ENCODE data around the gene HES4.
"Not testable (repeated sequence)": the region's sequence is repeated elsewhere in the genome, so short reads cannot be mapped to it uniquely, and the experiment has no call there.

Gene HES4

DNA sequence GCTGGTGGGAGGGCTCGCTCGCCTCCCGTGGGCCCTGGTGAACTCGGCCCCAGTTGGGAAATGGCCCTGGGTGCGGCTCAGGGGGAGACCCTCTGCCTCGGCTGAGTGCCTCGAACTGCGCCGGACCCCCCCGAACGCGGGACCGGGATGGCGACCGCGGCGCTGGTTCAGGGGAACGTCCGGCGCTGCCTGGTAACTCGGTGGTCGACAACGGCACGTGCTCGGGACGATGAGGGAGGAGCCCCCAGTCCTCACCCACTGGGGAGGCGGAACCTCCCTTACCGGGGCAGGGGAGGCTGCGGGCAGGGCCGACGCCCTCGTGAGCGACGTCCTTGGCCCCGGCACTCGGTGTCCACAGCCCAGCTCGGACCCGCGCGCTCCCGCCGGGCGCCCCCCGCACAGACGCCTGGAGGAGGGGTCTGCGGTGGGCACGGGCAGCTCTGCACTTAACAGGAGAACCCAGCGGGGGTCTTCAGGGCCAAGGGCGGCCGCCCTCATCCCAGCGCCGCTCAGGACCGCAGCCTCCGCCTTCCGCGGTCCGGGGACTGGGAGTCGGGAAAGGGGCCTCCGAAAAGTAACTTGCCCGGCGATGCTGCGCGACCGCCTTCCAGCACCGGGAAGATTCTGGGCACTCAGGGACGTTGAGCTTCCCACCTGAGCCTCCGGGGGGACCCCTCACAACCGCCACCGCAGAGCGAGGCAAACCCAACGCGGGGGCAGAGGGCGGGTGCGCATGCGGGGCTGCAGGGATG is 1.7 kb downstream of the HES4 start:
- DNase-seq: no peak

DNA sequence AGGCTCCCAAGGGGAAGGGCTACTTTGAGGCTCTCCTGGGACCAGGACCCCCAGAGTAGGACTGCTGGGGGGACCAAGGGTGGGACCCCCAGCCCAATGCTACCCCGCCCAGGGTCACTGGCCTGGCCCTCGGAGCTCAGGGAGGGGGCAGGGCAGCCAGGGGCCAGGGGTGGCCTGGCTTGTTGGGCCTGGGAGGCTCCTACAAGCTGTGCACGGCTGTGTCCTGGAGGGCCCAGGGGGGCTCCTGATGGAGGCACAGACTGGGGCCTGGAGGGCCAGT is 2.2 kb downstream of the HES4 start:
- DNase-seq: no peak

DNA sequence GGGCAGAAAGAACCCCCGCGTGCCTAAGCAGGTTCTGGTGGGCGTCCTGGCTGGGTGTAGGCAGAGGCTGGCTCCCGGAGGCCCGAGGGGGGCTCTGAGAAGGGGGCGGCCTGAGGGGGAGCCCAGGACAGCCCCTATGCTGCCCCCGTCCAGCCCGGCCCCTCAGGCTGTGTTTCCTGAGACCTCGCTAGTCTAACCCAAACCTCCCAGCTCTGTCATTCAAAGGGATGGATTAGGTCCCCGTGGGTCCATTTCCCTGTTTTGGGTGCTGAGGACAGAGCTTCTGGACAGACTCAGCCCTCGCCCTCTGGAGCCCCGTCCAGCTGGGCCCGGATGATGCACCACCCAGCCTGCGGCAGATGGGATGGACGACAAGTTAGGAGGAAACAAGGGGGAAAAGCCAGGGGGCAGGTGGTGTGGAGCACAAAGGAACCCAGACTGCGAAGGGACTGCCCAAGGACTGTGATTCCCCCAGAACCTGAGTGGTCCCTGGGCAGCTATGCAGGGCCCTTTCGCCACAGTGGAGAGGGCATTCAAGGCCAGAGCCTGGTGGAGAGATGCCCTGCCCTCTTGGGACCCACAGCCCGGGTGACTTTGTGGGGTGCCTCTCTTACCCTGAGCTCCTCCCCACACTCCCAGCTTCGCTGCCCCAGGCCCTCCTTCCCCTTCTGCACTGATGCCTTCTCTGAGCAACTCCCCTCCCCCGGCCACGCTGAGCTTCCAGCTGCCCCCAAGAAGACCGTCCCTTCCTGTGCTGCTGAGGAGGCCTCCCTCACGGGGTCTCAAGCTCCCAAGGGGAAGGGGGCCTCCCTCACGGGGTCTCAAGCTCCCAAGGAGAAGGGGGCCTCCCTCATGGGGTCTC is 2.8 kb downstream of the HES4 start:
- DNase-seq: no peak

DNA sequence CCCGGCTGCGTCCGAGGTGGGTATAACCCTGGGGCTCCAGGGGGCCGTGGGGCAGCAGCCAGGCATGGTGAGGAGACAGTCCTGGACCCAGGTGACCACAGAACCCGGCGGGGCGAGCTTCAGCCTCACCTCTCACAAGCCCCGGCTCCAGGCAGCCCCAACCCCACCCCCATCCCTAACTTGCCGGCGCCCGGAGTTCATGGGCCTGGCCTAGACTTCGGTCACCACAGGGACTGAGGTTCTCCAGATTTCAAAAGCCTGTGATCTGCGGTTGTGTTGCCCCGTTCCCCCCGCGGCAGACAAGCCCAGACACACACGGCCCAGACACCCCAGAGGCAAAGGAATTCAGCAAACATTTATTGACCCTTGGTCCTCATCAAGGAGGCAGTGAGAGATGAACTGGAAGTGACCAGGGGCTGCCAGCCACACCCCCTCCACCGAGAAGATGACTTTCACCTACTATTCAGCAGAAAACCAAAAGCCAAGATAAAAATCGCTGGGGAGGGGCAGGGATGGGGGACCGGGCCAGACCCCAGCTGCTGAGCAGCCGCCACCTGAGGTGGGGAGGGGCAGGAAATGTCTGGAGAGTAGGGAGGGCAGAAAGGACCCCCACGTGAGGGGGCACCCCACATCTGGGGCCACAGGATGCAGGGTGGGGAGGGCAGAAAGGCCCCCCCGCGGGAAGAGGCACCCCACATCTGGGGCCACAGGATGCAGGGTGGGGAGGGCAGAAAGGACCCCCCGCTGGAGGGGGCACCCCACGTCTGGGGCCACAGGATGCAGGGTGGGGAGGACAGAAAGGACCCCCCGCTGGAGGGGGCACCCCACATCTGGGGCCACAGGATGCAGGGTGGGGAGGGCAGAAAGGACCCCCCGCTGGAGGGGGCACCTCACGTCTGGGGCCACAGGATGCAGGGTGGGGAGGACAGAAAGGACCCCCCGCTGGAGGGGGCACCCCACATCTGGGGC is 3.9 kb downstream of the HES4 start:
- DNase-seq: no peak

DNA sequence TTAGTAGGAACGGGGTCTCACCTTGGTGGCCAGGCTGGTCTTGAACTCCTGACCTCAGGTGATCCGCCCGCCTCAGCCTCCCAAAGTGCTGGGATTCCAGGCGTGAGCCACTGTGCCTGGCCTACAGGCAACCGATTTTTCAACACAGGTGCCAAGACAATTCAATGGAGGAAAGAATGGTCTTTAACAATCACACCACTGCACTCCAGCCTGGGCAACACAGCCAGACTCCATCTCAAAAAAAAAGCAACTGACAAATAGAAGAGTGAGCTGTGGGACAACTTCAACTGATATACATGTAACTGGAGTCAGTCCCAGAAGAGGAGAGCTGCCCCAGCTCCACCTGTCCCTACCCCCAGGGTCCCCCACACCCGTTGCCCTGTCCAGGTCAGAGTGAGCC is 5.4 kb downstream of the HES4 start:
- not testable (repeated sequence) for DNase-seq

DNA sequence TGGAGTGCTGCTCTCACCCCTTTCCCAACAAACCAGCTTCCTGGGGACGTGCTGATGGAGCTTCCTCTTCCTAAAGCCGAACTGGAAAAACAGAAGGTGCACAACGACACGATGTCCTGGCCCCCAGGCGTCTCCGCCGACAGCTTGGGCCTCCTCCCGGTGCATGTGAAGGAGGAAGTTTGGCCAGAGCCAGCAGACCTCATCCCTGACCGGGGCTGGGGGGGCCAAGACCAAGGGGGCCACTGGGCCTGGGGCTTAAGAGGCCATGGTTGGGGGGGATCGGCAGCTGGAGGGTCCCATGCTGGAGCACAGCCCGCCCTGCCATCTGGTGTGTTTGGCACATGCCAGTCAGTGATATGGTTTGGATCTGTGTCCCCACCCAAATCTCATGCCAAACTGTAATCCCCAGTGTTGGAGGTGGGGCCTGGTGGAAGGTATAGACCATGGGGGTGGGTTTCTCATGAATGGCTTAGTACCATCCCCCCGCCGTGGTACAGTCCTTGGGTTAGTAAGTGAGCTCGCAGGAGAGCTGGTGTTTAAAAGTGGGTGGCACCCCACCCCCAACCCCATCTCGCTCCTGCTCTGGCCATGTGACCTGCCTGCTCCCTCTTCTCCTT is 6.4 kb downstream of the HES4 start:
- no peak for DNase-seq

DNA sequence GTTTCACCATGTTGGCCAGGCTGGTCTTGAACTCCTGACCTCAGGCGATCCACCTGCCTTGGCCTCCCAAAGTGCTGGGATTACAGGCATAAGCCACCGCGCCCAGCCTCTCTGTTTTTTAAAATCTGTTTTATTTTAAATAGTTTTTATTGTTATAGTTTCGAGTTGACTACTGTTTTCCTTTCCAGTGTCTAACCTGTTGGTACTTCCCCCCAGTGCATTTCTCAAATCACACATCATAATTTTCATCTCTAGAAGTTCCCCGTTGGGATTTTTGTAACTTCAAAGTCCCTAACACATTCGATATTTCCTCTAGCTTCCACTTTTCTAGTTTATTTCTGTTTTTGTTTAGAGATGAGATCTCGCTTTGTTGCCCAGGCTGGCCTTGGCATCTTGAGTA is 7.5 kb downstream of the HES4 start:
- DNase-seq: no peak

DNA sequence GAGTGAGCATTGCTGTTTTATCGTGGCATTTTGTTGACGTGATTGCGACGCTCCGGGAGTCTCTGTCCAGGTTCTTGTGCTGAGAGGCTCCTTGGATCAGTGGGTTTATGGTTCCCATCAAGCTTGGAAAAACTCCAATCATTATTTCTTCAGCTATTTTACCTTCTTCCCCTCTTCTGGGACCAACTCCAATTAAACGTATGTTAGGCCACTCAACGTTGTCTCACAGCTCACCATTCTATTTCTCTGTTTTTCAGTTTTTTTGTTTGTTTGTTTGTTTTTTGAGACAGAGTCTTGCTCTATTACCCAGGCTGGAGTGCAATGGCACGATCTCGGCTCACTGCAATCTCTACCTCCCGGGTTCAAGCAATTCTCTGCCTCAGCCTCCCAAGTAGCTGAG is 8.0 kb downstream of the HES4 start:
- DNase-seq: no peak

DNA sequence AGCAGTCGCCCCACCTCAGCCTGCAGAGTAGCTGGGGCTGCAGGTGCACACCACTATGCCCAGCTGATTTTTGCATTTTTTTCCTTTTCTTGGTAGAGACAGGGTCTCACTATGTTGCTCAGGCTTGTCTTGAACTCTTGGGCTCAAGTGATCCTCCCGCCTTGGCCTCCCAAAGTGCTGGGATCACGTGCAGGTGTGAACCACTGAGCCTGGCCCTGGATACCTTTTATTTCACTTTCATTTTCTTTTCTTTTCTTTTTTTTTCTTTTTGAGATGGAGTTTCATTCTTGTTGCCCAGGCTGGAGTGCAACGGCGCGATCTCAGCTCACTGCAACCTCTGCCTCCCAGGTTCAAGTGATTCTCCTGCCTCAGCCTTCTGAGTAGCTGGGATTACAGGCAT is 8.6 kb downstream of the HES4 start:
- DNase-seq: not testable (repeated sequence)

DNA sequence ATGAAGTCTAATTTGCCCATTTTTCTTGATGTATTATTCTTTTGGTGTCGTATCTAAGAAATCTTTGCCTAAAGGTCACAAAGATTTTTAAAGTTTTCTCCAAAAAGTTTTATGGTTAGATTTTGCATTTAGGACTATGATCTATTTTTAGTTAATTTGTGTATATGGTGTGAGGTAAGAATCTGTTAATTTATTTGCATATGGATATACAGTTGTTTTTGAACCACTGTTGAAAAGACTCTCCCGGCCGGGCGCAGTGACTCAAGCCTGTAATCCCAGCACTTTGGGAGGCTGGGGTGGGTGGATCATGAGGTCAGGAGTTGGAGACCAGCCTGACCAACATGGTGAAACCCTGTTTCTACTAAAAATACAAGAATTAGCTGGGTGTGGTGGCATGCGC is 11.8 kb downstream of the HES4 start:
- not testable (repeated sequence) for DNase-seq

DNA sequence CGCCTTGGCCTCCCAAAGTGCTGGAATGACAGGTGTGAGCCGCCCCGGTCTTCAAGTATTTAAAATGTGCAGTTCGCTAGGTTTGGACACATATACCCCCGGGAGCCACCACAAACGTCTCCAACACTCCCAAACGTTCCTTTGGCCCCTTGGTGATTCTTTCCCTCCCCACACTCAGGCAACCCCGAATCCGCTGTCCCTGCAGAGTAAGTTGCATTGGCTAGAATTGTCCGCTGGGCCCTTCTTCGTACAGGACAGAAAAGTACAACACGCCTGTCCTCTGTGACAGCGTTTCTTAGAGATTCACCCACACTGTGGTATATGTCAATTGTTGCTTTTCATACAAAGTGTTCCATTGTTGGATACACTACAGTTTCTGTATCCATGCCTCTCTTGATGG is 14.8 kb downstream of the HES4 start:
- DNase-seq: no peak

DNA sequence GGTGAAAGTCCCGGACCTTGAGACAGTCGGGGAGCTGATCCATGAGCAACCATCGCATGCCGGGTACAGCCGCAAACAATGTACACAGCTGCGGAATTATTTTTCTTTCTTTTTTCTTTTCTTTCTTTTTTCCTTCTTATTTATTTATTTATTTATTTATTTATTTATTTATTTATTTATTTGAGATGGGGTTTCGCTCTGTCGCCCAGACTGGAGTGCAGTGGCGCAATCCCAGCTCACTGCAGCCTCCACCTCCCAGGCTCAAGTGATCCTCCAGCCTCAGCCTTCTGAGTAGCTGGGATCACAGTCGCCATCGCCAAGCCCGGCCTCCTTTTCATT is 15.5 kb downstream of the HES4 start:
- DNase-seq: no peak

DNA sequence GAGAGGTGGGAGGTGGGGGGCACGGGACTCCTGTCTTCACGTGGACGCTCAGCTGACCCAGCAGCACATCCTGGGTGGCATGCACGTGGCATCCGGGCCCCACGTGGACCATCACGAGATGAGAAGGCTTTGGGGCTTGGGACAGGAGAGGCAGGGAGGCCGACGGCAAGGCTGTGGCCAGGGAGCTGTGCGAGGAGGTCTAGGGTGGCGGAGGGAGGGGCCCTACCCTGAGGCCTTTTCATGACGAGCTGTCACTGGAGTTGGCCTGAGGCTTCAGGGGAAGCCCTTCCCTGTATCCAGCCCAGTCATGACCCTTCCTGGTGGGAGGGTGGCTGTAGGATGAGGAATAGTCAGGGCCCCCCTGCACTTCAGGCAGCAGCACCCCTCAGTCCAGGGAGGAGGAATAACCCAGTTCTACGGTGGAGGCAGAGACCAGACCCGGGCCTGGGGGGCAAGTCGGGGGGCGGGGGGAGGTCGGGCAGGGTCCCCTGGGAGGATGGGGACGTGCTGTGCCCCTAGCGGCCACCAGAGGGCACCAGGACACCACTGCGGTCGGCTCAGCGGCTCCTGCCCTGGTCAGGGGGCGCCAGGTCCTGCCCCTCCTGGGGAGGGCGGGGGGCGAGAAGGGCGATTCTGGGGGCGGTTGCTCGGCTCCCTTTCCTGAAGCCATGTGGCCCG is 16.0 kb downstream of the HES4 start:
- no peak for DNase-seq

DNA sequence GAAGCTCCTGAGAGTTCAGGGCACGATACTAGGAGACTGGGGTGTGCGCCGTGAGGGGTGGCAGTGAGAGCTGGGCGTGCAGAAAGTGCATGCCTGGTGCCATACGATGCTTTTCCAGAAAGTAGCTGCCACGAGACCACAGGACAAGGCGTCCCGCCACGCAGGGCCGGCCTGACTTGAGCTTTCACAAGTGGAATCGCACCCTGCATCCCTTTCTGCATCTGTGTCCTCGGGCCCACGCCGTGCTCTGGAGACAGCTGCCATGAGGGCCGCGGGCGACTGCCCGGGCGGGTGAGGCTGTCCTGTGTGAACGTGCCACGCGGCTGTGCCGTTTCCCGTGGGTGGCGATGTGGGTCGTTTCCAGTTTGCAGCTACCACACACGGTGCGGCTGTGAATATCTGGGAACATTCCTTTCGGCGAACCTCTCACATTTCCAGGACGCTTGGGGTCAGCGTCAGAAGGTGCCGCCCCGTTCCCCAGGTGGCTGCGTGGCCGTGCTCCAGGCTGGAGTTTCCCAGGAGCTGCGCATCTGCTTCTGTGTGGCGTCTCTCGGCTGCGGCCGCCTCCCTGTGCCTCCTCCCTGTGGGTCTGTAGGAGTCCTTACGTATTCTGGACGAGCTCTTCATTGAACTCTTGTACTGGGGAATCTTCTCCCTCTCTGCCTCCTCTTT is 17.0 kb downstream of the HES4 start:
- no peak for DNase-seq

DNA sequence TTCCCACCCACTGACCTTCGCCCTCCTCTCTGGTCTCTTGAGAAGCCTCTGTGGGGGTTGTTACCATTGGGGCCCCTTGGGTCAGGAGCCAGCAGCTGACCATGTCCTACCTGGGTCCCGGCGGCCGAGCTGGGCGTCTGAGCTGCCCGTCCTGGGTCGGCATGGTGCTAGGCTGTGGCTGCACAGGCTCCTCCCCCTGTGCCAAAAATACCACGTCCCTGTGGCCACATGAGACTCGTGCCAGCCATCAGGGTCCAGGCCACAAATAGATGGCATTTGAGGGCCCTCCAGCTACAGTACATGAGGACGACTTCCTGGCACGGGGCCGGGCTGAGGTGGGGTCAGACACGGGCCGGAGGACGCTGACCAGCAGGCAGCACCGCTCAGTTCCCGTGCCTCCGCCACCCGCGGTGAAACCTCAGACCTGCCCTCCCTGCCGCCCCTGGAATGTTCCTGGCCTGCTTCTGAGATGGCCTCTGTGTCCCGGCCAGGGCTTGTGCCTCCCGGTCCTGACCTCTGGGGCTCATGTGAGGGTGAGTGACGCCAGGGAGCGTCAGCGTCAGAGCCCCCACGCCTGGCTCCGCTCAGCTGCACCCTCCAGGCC is 17.8 kb downstream of the HES4 start, which contains the start of gene PERM1:
Gene PERM1, minus strand, starts transcription at position 139 of the 604 bp plus-strand sequence. CDS start 1,064 bp downstream, outside the sequence.
- DNase-seq: no peak

DNA sequence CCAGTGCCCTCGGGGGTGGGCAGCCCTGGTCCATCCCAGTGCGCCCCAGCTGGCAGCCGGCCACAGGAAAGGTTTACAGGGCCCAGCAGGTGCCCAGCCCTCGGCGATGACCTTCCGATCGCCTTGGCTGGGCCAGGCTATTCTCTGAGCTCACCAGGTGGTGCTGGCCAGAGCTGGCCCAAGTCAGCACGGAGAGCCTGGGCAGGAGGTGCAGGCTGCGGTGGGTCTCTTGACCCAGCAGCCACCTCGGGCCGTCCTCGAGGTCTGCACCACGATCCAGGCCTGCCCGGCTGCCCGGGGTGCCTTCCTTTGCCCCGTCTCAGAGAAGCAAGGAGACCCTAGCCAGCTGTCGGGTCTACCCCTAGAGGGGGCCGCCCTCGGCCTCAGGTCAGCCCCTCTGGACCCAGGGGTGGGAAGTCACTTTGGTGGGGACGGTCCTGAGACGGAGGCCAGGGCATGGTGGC is 18.4 kb downstream of the HES4 start:
- DNase-seq: no peak

DNA sequence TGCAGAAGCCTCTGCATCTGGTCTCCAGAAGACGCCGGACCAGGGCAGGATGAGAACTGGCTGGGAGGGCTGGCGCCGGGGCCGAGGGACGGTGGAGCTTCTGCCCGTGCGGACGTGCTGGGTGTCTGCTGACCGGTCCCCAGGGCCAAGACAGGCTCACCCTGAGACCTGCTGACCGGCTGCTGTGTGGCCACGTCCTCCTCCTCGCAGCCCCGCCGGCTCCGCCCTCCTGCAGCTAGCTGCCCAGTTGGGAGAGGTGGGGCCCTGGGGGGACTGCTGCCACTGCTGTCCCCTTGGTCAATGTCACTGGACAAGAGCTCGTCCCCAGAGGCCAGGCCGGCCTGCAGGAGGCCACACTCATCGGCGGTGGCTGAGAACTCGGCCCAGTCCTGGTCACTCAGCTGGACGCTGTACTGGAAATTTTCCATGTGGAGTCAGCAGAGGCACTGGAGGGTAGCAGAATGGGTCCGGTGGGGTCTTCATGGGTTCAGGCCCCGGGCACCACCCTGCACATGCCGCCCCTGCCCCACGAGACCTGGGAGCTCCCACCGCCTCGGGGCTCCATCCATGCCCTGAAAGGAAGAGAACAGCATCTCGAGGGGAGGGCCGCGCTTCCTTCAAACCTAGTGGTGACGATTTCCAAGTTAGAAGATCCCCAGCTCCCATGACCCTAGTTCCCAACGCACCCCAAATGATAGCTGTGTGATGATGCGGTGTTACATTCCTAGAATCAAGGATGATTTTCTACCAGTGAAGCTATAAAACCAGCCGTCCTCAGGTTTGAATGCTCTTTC is 19.1 kb downstream of the HES4 start:
- DNase-seq: no peak

DNA sequence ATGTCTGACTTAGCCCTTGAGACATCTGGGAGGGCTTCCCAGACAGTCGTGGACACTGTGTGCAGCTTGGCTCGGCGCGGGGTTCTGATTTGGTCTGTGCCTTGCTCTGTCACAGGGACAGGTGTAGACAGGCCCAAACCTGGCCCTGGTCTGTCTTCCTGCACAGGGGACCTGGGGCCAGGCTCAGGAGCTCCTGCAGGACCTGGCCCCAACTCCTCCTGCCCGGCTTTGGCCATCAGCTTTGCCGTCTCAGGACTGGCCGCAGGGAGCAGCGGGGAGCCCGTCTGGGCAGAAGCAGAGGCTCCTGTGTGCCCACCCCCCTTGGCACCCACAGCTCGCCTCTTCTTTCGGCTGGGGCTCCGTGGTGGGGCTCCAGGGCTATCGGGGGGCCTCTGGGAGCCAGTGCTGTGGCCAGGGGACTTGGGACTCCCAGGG is 19.7 kb downstream of the HES4 start:
- no peak for DNase-seq

DNA sequence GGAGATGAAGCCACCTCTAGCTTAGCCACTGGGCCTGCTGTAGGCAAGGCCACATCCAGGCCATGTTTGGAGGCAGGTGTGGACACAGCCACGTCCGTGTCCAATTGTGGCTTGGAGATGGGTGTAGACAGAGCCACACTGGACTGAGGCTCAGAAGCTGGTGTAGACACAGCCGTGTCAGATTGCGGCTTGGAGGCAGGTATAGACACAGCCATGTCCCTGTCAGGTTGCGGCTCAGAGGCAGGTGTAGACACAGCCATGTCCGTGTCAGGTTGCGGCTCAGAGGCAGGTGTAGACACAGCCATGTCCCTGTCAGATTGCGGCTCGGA is 20.2 kb downstream of the HES4 start:
- no peak for DNase-seq
